GM12878 (cell line): ENCODE results near the gene GTPBP3.

Experiments
- CBX5 ChIP-seq: sonication (generic); IDR thresholded peaks from 2 replicates; pipeline ENCODE4 v1.6.1; 2016; ENCODE audit warnings: low read depth, moderate library complexity, mild to moderate bottlenecking, inconsistent platforms
- HDAC6 ChIP-seq: fragments of 200-600 bp; sonication (generic); IDR thresholded peaks from one replicate; pipeline ENCODE4 v1.8.0; 2017; ENCODE audit warnings: antibody characterized with exemption; ENCODE audit not compliant: unreplicated experiment
- POLR2A ChIP-seq: IDR thresholded peaks from 2 replicates; pipeline ENCODE4 v1.6.1; 2011; ENCODE audit warnings: low read depth, mild to moderate bottlenecking, low read length
- RFX5 ChIP-seq: IDR thresholded peaks from 2 replicates; pipeline ENCODE4 v1.6.1; 2011; ENCODE audit warnings: low read depth, low read length, improper control_type of control experiment
- SIX5 ChIP-seq: IDR thresholded peaks from 2 replicates; pipeline ENCODE4 v1.6.1; 2011; ENCODE audit warnings: mild to moderate bottlenecking, low read depth, low read length, moderate library complexity; ENCODE audit not compliant: severe bottlenecking
- SUZ12 ChIP-seq: fragments of 200-600 bp; sonication (generic); IDR thresholded peaks from one replicate; pipeline ENCODE4 v1.6.1; 2018; ENCODE audit warnings: antibody characterized with exemption, mild to moderate bottlenecking; ENCODE audit not compliant: unreplicated experiment
- USF2 ChIP-seq: IDR thresholded peaks from 2 replicates; pipeline ENCODE4 v1.6.1; 2011; ENCODE audit warnings: low read depth, low read length, improper control_type of control experiment, borderline replicate concordance
- TF ChIP-seq, protein P1 (sequence below): IDR thresholded peaks from 2 replicates; pipeline ENCODE4 v1.6.1; 2012; ENCODE audit warnings: low read depth, low read length, improper control_type of control experiment
- TF ChIP-seq, protein P2 (sequence below), 3 experiments: IDR thresholded peaks in 2 of 3; conservative IDR thresholded peaks in 1 of 3; 2 replicates each; pipeline ENCODE4 v1.5.1; 2011; ENCODE audit warnings: low read depth in 3 of 3, low read length in 3 of 3, mild to moderate bottlenecking in 3 of 3, control low read depth in 2 of 3, moderate library complexity in 2 of 3, inconsistent platforms in 1 of 3, mixed read lengths in 1 of 3; ENCODE audit not compliant: control insufficient read depth in 2 of 3, insufficient read depth in 1 of 3; ENCODE audit errors: extremely low read depth in 1 of 3
- TF ChIP-seq, protein P3 (sequence below): IDR thresholded peaks from 2 replicates; pipeline ENCODE4 v1.6.1; 2011; ENCODE audit warnings: mild to moderate bottlenecking, low read depth, low read length, moderate library complexity; ENCODE audit not compliant: insufficient replicate concordance

DNA sequence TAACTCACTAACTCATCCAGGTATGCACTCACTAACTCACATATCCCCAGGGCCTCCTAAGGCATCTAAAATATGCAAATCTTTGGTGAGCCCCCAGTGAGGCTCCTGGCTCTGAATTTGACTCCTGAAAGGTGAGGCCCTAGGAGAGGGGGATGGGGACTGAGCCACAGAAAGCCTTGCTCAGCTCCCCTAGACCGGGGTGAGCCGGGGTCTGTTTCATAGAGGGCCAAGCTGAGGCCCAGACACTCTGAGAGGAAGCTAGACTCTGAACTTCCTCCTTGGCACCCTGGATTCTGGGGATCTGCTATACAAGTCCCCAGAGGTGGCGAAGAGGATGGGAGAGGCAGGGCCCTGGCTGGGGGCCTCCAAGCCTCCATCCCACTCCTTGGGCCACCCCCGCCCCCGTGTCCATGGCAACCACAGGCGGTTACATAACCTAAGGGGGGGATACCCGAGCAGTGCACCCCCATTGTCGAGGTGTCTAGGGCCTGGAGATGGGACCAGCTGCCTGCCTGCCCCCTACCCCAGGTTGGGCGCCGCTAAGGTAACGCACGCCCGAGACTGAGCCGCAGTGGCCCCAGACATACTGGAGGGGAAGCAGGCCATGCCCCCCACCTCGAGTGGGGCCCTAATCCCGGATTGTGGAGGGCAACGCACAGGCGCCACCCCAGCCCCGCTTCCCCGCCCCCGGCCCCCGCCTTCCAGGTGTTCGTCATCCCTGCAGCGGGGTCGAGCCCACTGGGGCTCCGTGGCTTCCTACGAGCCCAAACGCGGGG is 34.8 kb upstream of the GTPBP3 start:
- no peak for TF ChIP-seq SUZ12
- TF ChIP-seq, protein P1, sequence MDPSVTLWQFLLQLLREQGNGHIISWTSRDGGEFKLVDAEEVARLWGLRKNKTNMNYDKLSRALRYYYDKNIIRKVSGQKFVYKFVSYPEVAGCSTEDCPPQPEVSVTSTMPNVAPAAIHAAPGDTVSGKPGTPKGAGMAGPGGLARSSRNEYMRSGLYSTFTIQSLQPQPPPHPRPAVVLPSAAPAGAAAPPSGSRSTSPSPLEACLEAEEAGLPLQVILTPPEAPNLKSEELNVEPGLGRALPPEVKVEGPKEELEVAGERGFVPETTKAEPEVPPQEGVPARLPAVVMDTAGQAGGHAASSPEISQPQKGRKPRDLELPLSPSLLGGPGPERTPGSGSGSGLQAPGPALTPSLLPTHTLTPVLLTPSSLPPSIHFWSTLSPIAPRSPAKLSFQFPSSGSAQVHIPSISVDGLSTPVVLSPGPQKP = no peak
- TF ChIP-seq, protein P2, sequence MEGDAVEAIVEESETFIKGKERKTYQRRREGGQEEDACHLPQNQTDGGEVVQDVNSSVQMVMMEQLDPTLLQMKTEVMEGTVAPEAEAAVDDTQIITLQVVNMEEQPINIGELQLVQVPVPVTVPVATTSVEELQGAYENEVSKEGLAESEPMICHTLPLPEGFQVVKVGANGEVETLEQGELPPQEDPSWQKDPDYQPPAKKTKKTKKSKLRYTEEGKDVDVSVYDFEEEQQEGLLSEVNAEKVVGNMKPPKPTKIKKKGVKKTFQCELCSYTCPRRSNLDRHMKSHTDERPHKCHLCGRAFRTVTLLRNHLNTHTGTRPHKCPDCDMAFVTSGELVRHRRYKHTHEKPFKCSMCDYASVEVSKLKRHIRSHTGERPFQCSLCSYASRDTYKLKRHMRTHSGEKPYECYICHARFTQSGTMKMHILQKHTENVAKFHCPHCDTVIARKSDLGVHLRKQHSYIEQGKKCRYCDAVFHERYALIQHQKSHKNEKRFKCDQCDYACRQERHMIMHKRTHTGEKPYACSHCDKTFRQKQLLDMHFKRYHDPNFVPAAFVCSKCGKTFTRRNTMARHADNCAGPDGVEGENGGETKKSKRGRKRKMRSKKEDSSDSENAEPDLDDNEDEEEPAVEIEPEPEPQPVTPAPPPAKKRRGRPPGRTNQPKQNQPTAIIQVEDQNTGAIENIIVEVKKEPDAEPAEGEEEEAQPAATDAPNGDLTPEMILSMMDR (IDR thresholded peaks at IDR 0.05 in 2 of 3, conservative IDR thresholded peaks at IDR 0.05 in 1 of 3; ENCODE audit: control insufficient read depth in 2 of 3, extremely low read depth in 1 of 3, insufficient read depth in 1 of 3, low read depth in 3 of 3, low read length in 3 of 3) = no peak
- TF ChIP-seq, protein P3, sequence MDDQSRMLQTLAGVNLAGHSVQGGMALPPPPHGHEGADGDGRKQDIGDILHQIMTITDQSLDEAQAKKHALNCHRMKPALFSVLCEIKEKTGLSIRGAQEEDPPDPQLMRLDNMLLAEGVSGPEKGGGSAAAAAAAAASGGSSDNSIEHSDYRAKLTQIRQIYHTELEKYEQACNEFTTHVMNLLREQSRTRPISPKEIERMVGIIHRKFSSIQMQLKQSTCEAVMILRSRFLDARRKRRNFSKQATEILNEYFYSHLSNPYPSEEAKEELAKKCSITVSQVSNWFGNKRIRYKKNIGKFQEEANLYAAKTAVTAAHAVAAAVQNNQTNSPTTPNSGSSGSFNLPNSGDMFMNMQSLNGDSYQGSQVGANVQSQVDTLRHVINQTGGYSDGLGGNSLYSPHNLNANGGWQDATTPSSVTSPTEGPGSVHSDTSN = no peak
- TF ChIP-seq SIX5 = no peak
- TF ChIP-seq HDAC6 = no peak
- TF ChIP-seq RFX5 = no peak
- TF ChIP-seq USF2 = no peak
- TF ChIP-seq POLR2A = no peak
- no peak for TF ChIP-seq CBX5
